ENCODE results near the gene FCRLA. TPM values are rescaled to one million over a fixed set of nuclear protein-coding genes. Genes with fewer than 3 reads are reported as not detected.

The FCRLA gene
- total RNA-seq, 1 donor from 2014 or later, result not detected

DNA sequence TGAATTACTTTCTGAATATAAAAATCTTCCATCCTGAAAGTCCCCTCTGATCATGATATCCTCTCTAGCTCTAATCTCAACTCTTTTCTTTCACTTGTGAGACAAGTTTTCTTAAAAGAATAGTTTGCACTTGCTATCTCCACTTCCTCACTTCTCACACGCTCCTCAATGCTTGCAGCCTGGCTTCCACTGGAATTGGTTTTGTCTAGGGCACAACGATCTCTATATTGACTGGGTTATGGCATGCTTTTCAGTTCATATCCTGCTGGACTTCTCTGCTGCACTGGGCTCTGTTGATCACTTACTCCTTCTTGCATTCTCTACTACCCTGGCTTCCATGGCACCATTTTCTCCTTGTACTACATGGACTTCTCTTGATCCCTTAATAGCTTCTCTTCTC lies 474 bp downstream of the FCRLA start:
- Histone ChIP-seq H3K36me3 (no peaks in the 10 kb centered on the region), H3K9me3 (no peaks in the 10 kb centered on the region), H3K4me3 (no peak overlapping the region), H3K27me3 (no peaks in the 10 kb centered on the region), H3K27ac (no peak overlapping the region), H3K4me1 (no peaks in the 10 kb centered on the region)
- TF ChIP-seq, protein P1, sequence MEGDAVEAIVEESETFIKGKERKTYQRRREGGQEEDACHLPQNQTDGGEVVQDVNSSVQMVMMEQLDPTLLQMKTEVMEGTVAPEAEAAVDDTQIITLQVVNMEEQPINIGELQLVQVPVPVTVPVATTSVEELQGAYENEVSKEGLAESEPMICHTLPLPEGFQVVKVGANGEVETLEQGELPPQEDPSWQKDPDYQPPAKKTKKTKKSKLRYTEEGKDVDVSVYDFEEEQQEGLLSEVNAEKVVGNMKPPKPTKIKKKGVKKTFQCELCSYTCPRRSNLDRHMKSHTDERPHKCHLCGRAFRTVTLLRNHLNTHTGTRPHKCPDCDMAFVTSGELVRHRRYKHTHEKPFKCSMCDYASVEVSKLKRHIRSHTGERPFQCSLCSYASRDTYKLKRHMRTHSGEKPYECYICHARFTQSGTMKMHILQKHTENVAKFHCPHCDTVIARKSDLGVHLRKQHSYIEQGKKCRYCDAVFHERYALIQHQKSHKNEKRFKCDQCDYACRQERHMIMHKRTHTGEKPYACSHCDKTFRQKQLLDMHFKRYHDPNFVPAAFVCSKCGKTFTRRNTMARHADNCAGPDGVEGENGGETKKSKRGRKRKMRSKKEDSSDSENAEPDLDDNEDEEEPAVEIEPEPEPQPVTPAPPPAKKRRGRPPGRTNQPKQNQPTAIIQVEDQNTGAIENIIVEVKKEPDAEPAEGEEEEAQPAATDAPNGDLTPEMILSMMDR (IDR thresholded peaks at IDR 0.05), result no peak
- TF ChIP-seq POLR2AphosphoS5 (IDR thresholded peaks at IDR 0.05; ENCODE audit: insufficient read depth in 1 of 2, low read depth in 1 of 2), result no peak
- TF ChIP-seq POLR2A (IDR thresholded peaks at IDR 0.05), result no peak
- intact Hi-C loops (cut with DNase I), result no loop called here
- no peak for DNase-seq (ENCODE audit: extremely low spot score in 2 of 2)

DNA sequence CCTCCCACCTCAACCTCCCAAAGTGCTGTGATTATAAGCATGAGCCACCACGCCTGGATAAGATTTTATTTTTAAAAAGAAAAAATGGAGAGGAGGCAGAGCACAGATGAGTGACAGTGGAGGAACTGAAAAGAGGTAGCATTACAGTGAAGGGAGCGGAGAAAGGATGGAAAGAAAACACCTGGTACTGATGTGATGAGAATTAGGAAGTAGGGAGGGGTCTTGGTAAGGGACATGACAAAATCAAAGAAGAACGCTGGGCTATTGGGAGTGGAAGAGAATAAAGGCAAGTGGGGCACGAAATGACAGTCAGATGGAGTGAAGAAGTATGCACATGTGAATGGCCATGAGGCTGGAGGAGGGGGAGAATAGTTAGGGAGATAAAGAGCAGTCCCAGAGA lies 2.3 kb downstream of the FCRLA start:
- Histone ChIP-seq H3K27ac (no peak overlapping the region), H3K27me3 (no peaks in the 10 kb centered on the region), H3K9me3 (no peaks in the 10 kb centered on the region), H3K4me1 (no peaks in the 10 kb centered on the region), H3K36me3 (no peaks in the 10 kb centered on the region), H3K4me3 (no peak overlapping the region)
- intact Hi-C loops (cut with DNase I), result no loop called here
- TF ChIP-seq POLR2AphosphoS5 (IDR thresholded peaks at IDR 0.05; ENCODE audit: insufficient read depth in 1 of 2, low read depth in 1 of 2) (no peak), POLR2A (IDR thresholded peaks at IDR 0.05) (no peak)
- TF ChIP-seq, protein P1 (IDR thresholded peaks at IDR 0.05), result no peak
- no peak for DNase-seq (ENCODE audit: extremely low spot score in 2 of 2)

DNA sequence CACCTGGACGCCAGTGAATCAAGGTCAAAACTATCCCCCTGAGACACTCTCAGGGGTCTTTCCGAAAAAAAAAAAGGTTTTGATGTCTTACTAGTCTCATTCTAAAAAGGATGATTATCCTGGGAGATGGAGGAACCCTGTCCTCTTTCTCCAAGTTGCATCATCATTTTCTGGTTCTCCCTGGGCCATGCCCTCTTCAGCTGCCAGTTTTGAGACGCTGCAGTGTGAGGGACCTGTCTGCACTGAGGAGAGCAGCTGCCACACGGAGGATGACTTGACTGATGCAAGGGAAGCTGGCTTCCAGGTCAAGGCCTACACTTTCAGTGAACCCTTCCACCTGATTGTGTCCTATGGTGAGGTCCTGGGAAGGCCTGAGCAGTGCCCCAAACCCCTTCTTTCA lies 3.5 kb downstream of the FCRLA start:
- H3K27me3 ChIP-seq, result no peaks in the 10 kb centered on the region
- TF ChIP-seq POLR2AphosphoS5 (IDR thresholded peaks at IDR 0.05; ENCODE audit: insufficient read depth in 1 of 2, low read depth in 1 of 2) (no peak), POLR2A (IDR thresholded peaks at IDR 0.05) (no peak)
- TF ChIP-seq, protein P1 (IDR thresholded peaks at IDR 0.05), result no peak
- no peaks in the 10 kb centered on the region for H3K4me1 ChIP-seq
- intact Hi-C loops (cut with DNase I), result no loop called here
- H3K4me3 ChIP-seq, result no peak overlapping the region
- no peak for DNase-seq (ENCODE audit: extremely low spot score in 2 of 2)
- no peak overlapping the region for H3K27ac ChIP-seq
- no peaks in the 10 kb centered on the region for H3K9me3 ChIP-seq
- no peaks in the 10 kb centered on the region for H3K36me3 ChIP-seq

DNA sequence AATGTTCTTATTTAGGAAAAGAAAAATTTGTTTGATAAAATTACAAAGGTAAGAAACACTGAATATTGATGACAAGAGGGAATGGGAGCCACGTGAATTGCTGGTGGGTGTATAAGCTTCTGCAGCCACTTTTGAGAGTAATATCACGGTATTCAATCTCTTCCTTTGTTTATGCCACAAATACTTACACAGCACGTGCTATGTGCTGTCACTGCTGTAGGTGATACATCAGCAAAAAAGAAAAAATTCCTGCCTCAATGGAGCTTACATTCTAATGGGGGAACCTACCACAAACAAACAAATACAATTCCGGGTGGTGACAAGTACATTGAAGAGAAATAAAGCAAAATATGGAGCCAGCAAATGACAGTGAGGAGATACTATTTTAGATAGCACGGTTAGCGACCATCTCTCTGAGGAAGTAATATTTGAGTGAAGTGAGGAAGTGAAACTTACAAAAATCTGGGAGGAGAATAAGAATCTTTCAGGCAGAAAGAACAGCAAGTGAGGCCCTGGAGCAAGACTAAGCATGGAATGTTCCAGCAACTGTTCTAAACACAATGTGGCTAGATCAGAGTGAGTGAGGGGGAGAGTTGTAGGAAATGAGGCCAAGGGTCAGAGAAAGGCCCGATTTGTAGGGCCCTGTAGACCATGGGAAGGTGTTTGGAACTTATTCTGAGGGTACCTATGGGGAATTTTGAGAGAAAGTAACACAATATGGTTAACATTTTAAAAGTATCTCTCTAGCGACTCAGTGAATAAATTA lies 11.7 kb downstream of the FCRLA start:
- no peak overlapping the region for H3K4me3 ChIP-seq
- intact Hi-C loops (cut with DNase I), result no loop called here
- H3K4me1 ChIP-seq, result no peaks in the 10 kb centered on the region
- no peaks in the 10 kb centered on the region for H3K36me3 ChIP-seq
- no peaks in the 10 kb centered on the region for H3K27me3 ChIP-seq
- no peaks in the 10 kb centered on the region for H3K9me3 ChIP-seq
- TF ChIP-seq POLR2AphosphoS5 (IDR thresholded peaks at IDR 0.05; ENCODE audit: insufficient read depth in 1 of 2, low read depth in 1 of 2), result no peak
- no peak for TF ChIP-seq POLR2A (IDR thresholded peaks at IDR 0.05)
- TF ChIP-seq, protein P1 (IDR thresholded peaks at IDR 0.05), result no peak
- no peak overlapping the region for H3K27ac ChIP-seq
- no peak for DNase-seq (ENCODE audit: extremely low spot score in 2 of 2)

DNA sequence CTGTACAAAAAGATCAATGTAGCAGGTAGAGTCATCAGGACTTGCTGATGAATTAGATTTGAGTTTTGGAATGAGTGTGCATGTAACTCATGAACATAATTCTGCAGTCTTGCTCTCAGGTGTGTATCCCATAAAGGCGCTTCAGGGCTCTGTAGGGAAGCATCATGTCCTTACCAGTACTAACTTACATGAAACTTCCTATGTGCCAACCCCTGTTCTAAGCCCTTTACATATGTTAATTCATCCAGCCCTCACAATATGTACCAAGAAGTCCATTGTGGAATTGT lies 12.2 kb downstream of the FCRLA start:
- Histone ChIP-seq H3K36me3 (no peaks in the 10 kb centered on the region), H3K27me3 (no peaks in the 10 kb centered on the region), H3K4me1 (no peaks in the 10 kb centered on the region), H3K9me3 (no peaks in the 10 kb centered on the region), H3K27ac (no peak overlapping the region), H3K4me3 (no peak overlapping the region)
- TF ChIP-seq POLR2AphosphoS5 (IDR thresholded peaks at IDR 0.05; ENCODE audit: insufficient read depth in 1 of 2, low read depth in 1 of 2), result no peak
- TF ChIP-seq, protein P1 (IDR thresholded peaks at IDR 0.05), result no peak
- no peak for TF ChIP-seq POLR2A (IDR thresholded peaks at IDR 0.05)
- intact Hi-C loops (cut with DNase I), result no loop called here
- DNase-seq (ENCODE audit: extremely low spot score in 2 of 2), result no peak

Measured in vagina (tissue), 2 donors.